ENCODE results near the gene KLC1. TPM values are rescaled to one million over a fixed set of nuclear protein-coding genes. Genes with fewer than 3 reads are reported as not detected.

The KLC1 gene
- total and polyA plus RNA-seq, 10 of the 15 experiments (the other 5 are each of a cell fraction or from before 2014, with no cell fraction given): 5.5 to 137 (median 76.1) TPM

- peaks cover 8% of the 10 kb centered on the region for H3K4me1 ChIP-seq (ENCODE audit: control insufficient read depth, insufficient read depth, low read length)
- intact Hi-C loops (cut with micrococcal nuclease; ENCODE audit: unreplicated experiment): no loop called here
- no peak for TF ChIP-seq MTA3 (IDR thresholded peaks at IDR 0.05; ENCODE audit: borderline replicate concordance, low read length)
- no peak for TF ChIP-seq NFXL1 (IDR thresholded peaks at IDR 0.05; ENCODE audit: borderline replicate concordance)
- no peak for TF ChIP-seq CREB1 (IDR thresholded peaks at IDR 0.05; ENCODE audit: low read depth)
- TF ChIP-seq BCLAF1 (IDR thresholded peaks at IDR 0.05): no peak
- no peak for TF ChIP-seq TBL1XR1 (IDR thresholded peaks at IDR 0.05; ENCODE audit: low read depth, low read length)
- no peak for TF ChIP-seq JUNB (IDR thresholded peaks at IDR 0.05)
- TF ChIP-seq ZBTB4 (CRISPR knock-in tag; IDR thresholded peaks at IDR 0.05): no peak
- TF ChIP-seq SUZ12 (IDR thresholded peaks at IDR 0.05; ENCODE audit: unreplicated experiment): no peak
- TF ChIP-seq BMI1 (IDR thresholded peaks at IDR 0.05; ENCODE audit: borderline replicate concordance): no peak
- no peak for TF ChIP-seq POLR2A (IDR thresholded peaks at IDR 0.05; ENCODE audit: low read depth, low read length)
- no peak for TF ChIP-seq ZNF24 (IDR thresholded peaks at IDR 0.05)
- no peak for TF ChIP-seq E4F1 (IDR thresholded peaks at IDR 0.05; ENCODE audit: borderline replicate concordance, partially characterized antibody)
- no peak for TF ChIP-seq SKIL (IDR thresholded peaks at IDR 0.05; ENCODE audit: low read depth, poor library complexity, severe bottlenecking)
These were observed 9.6 kb downstream of the KLC1 start for GRCh38 chr14:103638594-103638993.

More at GRCh38 chr14:103638594-103638993, 9.6 kb downstream of the KLC1 start:
- FAIRE-seq: no peak
- ChIA-PET CTCF (interaction anchor here (2.1 kb wide), 1 partner anchor 41 kb away, joined by 4 read pairs; no protein-coding TSS in a partner anchor), SMC1A (ENCODE audit: uncharacterized antibody, unreplicated experiment) (no interaction called here), RAD21 (ENCODE audit: unreplicated experiment) (no interaction called here), POLR2A (interaction anchor here (1.5 kb wide), 1 partner anchor 11 kb away, joined by 7 read pairs; no protein-coding TSS in a partner anchor)
- H4K20me1 ChIP-seq (ENCODE audit: control insufficient read depth, insufficient read depth): peaks cover 2% of the 10 kb centered on the region; the same call in 1 of the 2 replicates
- no peak overlapping the region for H3K9ac ChIP-seq (ENCODE audit: control insufficient read depth, insufficient read depth, low read length)
- H3K79me2 ChIP-seq (ENCODE audit: control insufficient read depth, insufficient read depth, low read length): peaks cover 65% of the 10 kb centered on the region
- H2AFZ ChIP-seq (ENCODE audit: control insufficient read depth, low read depth, low read length): no peak overlapping the region
- no peak overlapping the region for H3K4me2 ChIP-seq (ENCODE audit: control insufficient read depth, insufficient read depth)
- 100% methylated on average over 3 of the region's 3 CpGs for WGBS (ENCODE audit: insufficient coverage, insufficient replicate concordance, low lambda C conversion rate, missing lambda C conversion rate)
- BruUV-seq (replicated peaks): no TSS peak
- in situ Hi-C loops (cut with MboI): no loop called here
- DNase-seq (ENCODE audit: low read depth, low spot score): no peak
- peaks cover 0 to 7% of the 10 kb centered on the region in 2 experiments; a peak in 1 of 4 replicates for H3K36me3 ChIP-seq (ENCODE audit: control insufficient read depth in 2 of 2, insufficient read depth in 2 of 2, low read length in 1 of 2)
- ATAC-seq: no peak; the same call in 1 of the 3 replicates
- no peaks in the 10 kb centered on the region for H3K27me3 ChIP-seq (replicated peaks in 1 of 2; ENCODE audit: control insufficient read depth in 2 of 2, insufficient read depth in 2 of 2, low read length in 1 of 2)
- H3K9me3 ChIP-seq (replicated peaks; ENCODE audit: control insufficient read depth, insufficient read depth, low read length): no peaks in the 10 kb centered on the region; the same call in 2 of the 3 replicates
- no peak overlapping the region for H3K4me3 ChIP-seq
- H3K27ac ChIP-seq (ENCODE audit: control insufficient read depth, insufficient read depth): no peak overlapping the region

All from GM12878 (cell line).